Astrocyte of the spinal cord (primary cell): ENCODE data around the gene EIF1.

Source experiments
- DNase-seq: peaks from one replicate; pipeline ENCODE4 v3.0.0; 2011; ENCODE audit warnings: low read depth, low spot score
- H3K4me3 ChIP-seq: 2 replicates; pipeline ENCODE4 v1.5.1; 2011; ENCODE audit warnings: low read depth, mild to moderate bottlenecking, low read length, moderate library complexity
- CTCF ChIP-seq: IDR thresholded peaks from 2 replicates; pipeline ENCODE4 v1.5.1; 2012; ENCODE audit warnings: low read depth, mild to moderate bottlenecking, low read length, inconsistent platforms
- in situ Hi-C: cut with HindIII; loops from 2 replicates; pipeline ENCODE4 v1.10.0; 2017; ENCODE audit warnings: low sequenced_read_pairs

EIF1 gene

DNA sequence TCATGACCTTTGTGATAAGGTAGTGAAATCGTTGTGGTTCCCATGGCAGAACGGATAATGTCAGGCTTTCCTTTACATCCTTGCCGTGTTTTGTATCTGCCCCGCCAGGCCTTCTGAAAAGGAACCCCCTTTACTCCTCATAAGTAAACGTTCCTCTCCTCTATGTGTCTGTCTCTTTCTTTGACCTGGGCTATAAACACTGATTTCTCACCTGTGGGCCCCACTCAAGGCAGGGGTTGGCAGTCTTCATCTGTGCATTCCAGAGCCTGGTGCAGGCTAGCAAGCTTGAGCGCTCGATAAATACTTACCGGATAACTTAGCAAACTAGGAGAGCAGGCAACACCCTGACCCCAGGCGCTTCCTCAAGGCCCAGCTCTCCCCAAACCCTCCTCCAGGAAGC is 53.0 kb downstream of the EIF1 start:
- DNase-seq = no peak
- in situ Hi-C loops = no loop called here
- TF ChIP-seq CTCF = no peak
- no peak overlapping the region for H3K4me3 ChIP-seq
